GM23248 (cell line): ENCODE measurements around the gene GPRIN1. TPM values are rescaled to one million over a fixed set of nuclear protein-coding genes. Genes with fewer than 3 reads are reported as not detected.
"Not testable (repeated sequence)": the region's sequence is repeated elsewhere in the genome, so short reads cannot be mapped to it uniquely, and the experiment has no call there.

Experiments used
- DNase-seq: peaks from one replicate; pipeline ENCODE4 v3.0.0-alpha.2; 2015
- H2AFZ ChIP-seq: fragments of 200-600 bp; sonication (generic); 2 replicates; pipeline ENCODE4 v1.6.1; 2016; ENCODE audit warnings: antibody characterized with exemption
- H3F3A ChIP-seq: fragments of 200-600 bp; sonication (generic); 2 replicates; pipeline ENCODE4 v1.6.1; 2016; ENCODE audit warnings: mild to moderate bottlenecking, antibody characterized with exemption, mixed run types; ENCODE audit not compliant: insufficient read depth
- H3K27ac ChIP-seq: fragments of 200-600 bp; sonication (generic); 2 replicates; pipeline ENCODE4 v1.5.1; 2016; ENCODE audit warnings: mild to moderate bottlenecking
- H3K27me3 ChIP-seq: fragments of 200-600 bp; sonication (generic); replicated peaks from 2 replicates; pipeline ENCODE4 v1.6.1; 2016; ENCODE audit warnings: mild to moderate bottlenecking; ENCODE audit not compliant: insufficient read depth
- H3K36me3 ChIP-seq: fragments of 200-600 bp; sonication (generic); 2 replicates; pipeline ENCODE4 v1.6.1; 2016; ENCODE audit warnings: low read depth, mild to moderate bottlenecking
- H3K4me1 ChIP-seq: fragments of 200-600 bp; sonication (generic); 2 replicates; pipeline ENCODE4 v1.6.1; 2016; ENCODE audit warnings: mild to moderate bottlenecking; ENCODE audit not compliant: insufficient read depth
- H3K4me2 ChIP-seq: fragments of 200-600 bp; sonication (generic); one replicate; pipeline ENCODE4 v1.6.1; 2016; ENCODE audit warnings: mild to moderate bottlenecking; ENCODE audit not compliant: unreplicated experiment
- H3K4me3 ChIP-seq: fragments of 200-600 bp; sonication (generic); 2 replicates; pipeline ENCODE4 v1.5.1; 2016; ENCODE audit warnings: mild to moderate bottlenecking
- H3K79me2 ChIP-seq: fragments of 200-600 bp; sonication (generic); 2 replicates; pipeline ENCODE4 v1.6.1; 2016; ENCODE audit warnings: mild to moderate bottlenecking; ENCODE audit not compliant: insufficient read depth
- H3K9ac ChIP-seq: fragments of 200-600 bp; sonication (generic); 2 replicates; pipeline ENCODE4 v1.6.1; 2016; ENCODE audit warnings: mild to moderate bottlenecking
- H3K9me2 ChIP-seq: fragments of 200-600 bp; sonication (generic); 2 replicates; pipeline ENCODE4 v1.6.1; 2016; ENCODE audit warnings: mixed run types, mild to moderate bottlenecking, moderate library complexity; ENCODE audit not compliant: insufficient read depth
- H3K9me3 ChIP-seq: fragments of 200-600 bp; sonication (generic); one replicate; pipeline ENCODE4 v1.6.1; 2017; ENCODE audit warnings: low read depth
- H4K20me1 ChIP-seq: fragments of 200-600 bp; sonication (generic); 2 replicates; pipeline ENCODE4 v1.6.0; 2016; ENCODE audit not compliant: insufficient read depth
- EZH2 ChIP-seq: fragments of 200-600 bp; sonication (generic); IDR thresholded peaks from 2 replicates; pipeline ENCODE4 v1.6.1; 2018; ENCODE audit warnings: antibody characterized with exemption, mild to moderate bottlenecking; ENCODE audit not compliant: insufficient read depth, poor library complexity, severe bottlenecking
- EZH2phosphoT487 ChIP-seq: fragments of 200-600 bp; sonication (generic); IDR thresholded peaks from 2 replicates; pipeline ENCODE4 v1.6.1; 2018; ENCODE audit warnings: antibody characterized with exemption, moderate library complexity, mild to moderate bottlenecking, low read depth; ENCODE audit not compliant: insufficient read depth
- WGBS, 2 experiments: methylation state at CpG; one replicate each; pipeline ENCODE4 v1.1.6; 2015 to 2017; ENCODE audit warnings: low lambda C conversion rate in 2 of 2, low coverage in 1 of 2; ENCODE audit errors: missing lambda C conversion rate in 2 of 2; 5-methylcytosine and 5-hydroxymethylcytosine counted together
- in situ Hi-C: fragments of 300-500 bp; cut with MboI; formaldehyde crosslinking; loops from 2 replicates; pipeline ENCODE4 v1.15.0; 2020
- polyA plus RNA-seq: library from polyadenylated mRNA; unstranded; fragments of >200 nt; fragmentation: Nextera tagmentation; extraction: Ambion mirVana; gene quantifications from 2 replicates; pipeline ENCODE4 v1.2.1, GENCODE V29; 2016
- total RNA-seq: library from RNA; depleted of rRNA; stranded (reverse); fragments of >200 nt; shearing (Covaris generic); gene quantifications from 2 replicates; pipeline ENCODE4 v1.2.3, GENCODE V29; 2014

GPRIN1 gene
- total and polyA plus RNA-seq, 2 experiments from 2014 or later = 1.2 to 4.8 TPM

DNA sequence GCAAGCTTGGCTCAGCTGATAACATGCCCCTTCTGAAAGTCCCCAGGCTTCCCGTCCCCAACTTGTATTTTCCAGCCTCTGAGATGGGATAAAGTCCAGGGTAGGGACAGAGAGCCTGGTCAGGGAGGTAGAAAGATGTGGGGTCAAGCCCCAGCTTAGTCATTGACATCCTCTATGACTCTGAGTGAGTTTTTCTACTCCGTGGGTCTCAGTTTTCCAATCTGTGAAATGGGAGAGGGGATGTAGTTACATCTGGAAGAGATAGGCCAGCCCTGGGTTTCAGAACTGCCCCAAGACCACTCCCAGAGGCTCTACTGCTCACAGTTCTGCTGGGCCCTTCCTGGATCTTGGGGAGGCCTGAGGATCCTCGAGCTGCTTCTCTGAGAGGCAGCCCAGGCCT lies 3.1 kb downstream of the GPRIN1 start:
- Histone ChIP-seq H3K79me2 (no peaks in the 10 kb centered on the region), H3K4me2 (no peak overlapping the region), H3K4me1 (no peaks in the 10 kb centered on the region), H3F3A (0 out of 2 replicates have a peak, but pooled peaks cover 4% of the 10 kb centered on the region), H3K36me3 (no peaks in the 10 kb centered on the region), H2AFZ (no peak overlapping the region), H3K9ac (no peak overlapping the region), H4K20me1 (no peaks in the 10 kb centered on the region), H3K9me2 (no peaks in the 10 kb centered on the region), H3K27me3 (no peaks in the 10 kb centered on the region), H3K4me3 (no peak overlapping the region), H3K27ac (no peak overlapping the region), H3K9me3 (no peaks in the 10 kb centered on the region)
- in situ Hi-C loops = no loop called here
- TF ChIP-seq EZH2phosphoT487 (no peak), EZH2 (no peak)
- DNase-seq = no peak
- 84 to 87% methylated on average over 3 of the region's 3 CpGs for WGBS, 2 experiments

DNA sequence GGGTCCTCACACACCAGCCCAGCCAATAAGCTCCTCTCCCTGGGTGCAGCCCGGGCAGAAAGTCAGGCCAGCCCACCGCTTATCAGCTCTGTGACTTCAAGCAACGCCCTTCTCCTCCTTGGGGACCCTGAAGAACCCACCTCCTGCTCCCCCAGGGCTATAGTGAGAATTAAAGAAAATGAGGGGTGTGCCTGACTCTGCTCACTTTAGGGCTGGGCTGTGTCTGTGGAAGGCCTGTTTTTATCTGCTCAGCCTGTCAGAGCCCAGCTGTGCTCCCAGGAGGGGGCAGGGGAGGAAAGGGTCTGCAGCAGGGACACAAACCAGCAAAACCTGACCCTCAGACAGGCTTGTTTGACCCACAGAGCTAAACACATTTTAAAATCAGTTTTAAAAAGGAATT lies 3.9 kb downstream of the GPRIN1 start:
- H2AFZ ChIP-seq = no peak overlapping the region
- in situ Hi-C loops = no loop called here
- WGBS, 2 experiments = 82 to 89% methylated on average over 3 of the region's 3 CpGs

DNA sequence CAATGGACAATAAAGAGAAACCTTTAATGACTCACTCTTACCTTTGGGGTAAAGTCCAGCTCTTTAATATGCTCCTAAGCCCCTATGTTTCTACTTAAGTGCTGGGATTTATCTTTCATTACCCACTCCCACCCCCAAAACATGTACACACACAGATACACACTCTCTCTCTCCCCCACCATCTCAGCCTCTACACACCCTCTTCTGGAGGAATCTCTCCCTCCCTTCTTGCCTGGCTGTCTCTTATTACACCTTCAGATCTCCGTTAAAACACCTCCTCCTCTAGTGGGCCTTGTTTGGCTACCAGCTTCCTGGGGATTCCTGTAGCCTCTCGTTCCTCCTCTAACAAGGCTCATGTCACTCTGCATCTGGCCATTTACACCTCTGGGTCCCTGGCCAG lies 6.9 kb downstream of the GPRIN1 start:
- DNase-seq = no peak
- TF ChIP-seq EZH2phosphoT487 (no peak), EZH2 (no peak)
- no peaks in the 10 kb centered on the region for H4K20me1 ChIP-seq
- H3K4me1 ChIP-seq = no peaks in the 10 kb centered on the region
- no peaks in the 10 kb centered on the region for H3K9me2 ChIP-seq
- WGBS, 2 experiments = 16 to 38% methylated on average over 2 of the region's 2 CpGs
- H3K9me3 ChIP-seq = no peaks in the 10 kb centered on the region
- H3K79me2 ChIP-seq = no peaks in the 10 kb centered on the region
- in situ Hi-C loops = no loop called here
- no peak overlapping the region for H3K4me3 ChIP-seq
- no peak overlapping the region for H3K9ac ChIP-seq
- H3K27me3 ChIP-seq = no peaks in the 10 kb centered on the region
- H2AFZ ChIP-seq = no peak overlapping the region
- H3K36me3 ChIP-seq = no peaks in the 10 kb centered on the region
- no peaks in the 10 kb centered on the region for H3F3A ChIP-seq
- H3K4me2 ChIP-seq = no peak overlapping the region
- no peak overlapping the region for H3K27ac ChIP-seq

More for the DNA sequence above, 3.9 kb downstream of the GPRIN1 start:
- no peaks in the 10 kb centered on the region for H3K36me3 ChIP-seq
- H3K4me1 ChIP-seq = no peaks in the 10 kb centered on the region
- no peak overlapping the region for H3K27ac ChIP-seq
- H3K9me3 ChIP-seq = no peaks in the 10 kb centered on the region
- no peak overlapping the region for H3K4me3 ChIP-seq
- no peaks in the 10 kb centered on the region for H3K79me2 ChIP-seq
- H4K20me1 ChIP-seq = no peaks in the 10 kb centered on the region
- no peak for DNase-seq
- H3K9me2 ChIP-seq = no peaks in the 10 kb centered on the region
- TF ChIP-seq EZH2 (no peak), EZH2phosphoT487 (no peak)
- H3F3A ChIP-seq = 0 out of 2 replicates have a peak, but pooled peaks cover 3% of the 10 kb centered on the region
- no peak overlapping the region for H3K4me2 ChIP-seq
- no peaks in the 10 kb centered on the region for H3K27me3 ChIP-seq
- no peak overlapping the region for H3K9ac ChIP-seq

DNA sequence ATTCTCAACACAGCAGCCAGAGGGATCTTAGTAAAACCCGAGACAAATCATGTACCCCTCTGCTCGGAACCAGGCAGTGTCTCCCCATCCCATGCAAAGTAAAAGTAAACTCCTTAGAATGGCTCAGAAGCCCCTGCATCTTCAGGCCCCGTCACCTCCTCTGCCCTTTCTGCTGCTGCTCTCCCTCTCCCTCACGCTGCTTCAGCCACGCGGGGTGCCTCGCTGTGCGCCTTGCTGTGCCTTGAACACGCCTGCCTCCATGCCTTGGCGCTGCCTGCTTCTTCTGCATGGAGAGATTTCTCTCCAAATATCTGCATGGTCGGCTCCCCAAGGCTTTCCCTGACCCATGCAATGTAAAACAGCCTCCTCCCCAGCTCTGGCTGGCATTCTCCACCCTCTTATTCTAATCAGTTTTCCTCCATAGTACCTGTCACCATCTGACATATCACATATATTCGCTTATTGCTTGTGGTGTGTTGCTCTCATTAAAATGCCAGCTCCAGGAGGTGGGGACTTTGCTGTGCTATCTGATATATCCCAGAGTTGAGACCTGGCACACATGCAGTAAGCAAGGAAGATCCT lies 8.0 kb downstream of the GPRIN1 start:
- no peaks in the 10 kb centered on the region for H4K20me1 ChIP-seq
- H3K27ac ChIP-seq = no peak overlapping the region
- H3F3A ChIP-seq = no peaks in the 10 kb centered on the region
- in situ Hi-C loops = no loop called here
- no peak overlapping the region for H3K4me2 ChIP-seq
- H3K9ac ChIP-seq = no peak overlapping the region
- H2AFZ ChIP-seq = no peak overlapping the region
- no peaks in the 10 kb centered on the region for H3K79me2 ChIP-seq
- no peaks in the 10 kb centered on the region for H3K9me2 ChIP-seq
- no peak for TF ChIP-seq EZH2
- TF ChIP-seq EZH2phosphoT487 = no peak
- H3K9me3 ChIP-seq = no peaks in the 10 kb centered on the region
- H3K4me1 ChIP-seq = no peaks in the 10 kb centered on the region
- 84 to 92% methylated on average over 12 of the region's 12 CpGs for WGBS, 2 experiments
- H3K27me3 ChIP-seq = no peaks in the 10 kb centered on the region
- no peak overlapping the region for H3K4me3 ChIP-seq
- no peak for DNase-seq
- no peaks in the 10 kb centered on the region for H3K36me3 ChIP-seq

DNA sequence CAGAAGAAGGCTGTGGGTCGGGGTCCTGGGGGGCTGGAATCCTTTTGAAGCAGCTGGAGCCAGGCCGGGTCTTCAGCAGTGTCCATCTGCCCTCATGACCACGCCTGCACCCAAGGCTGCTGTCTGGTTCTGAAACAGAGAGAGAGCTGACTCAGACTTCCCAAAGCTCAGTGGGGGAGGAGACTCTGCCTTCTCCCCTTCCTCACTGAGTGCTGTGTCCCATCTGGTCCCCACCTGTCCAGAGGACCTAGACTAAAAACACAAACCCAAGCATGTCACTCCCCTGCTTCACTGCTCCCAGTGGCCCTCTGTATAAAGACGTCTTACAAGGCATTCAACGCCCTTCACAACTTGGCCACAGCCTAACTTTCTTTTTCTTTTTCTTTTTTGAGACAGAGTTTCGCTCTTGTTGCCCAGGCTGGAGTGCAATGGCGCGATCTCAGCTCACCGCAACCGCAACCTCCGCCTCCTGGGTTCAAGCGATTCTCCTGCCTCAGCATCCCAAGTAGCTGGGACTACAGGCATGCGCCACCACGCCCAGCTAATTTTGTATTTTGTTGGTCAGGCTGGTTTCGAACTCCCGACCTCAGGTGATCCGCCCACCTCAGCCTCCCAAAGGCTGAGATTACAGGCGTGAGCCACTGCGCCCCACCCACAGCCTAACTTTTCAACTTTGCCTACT lies 10.1 kb downstream of the GPRIN1 start:
- H3F3A ChIP-seq, H3K4me2 ChIP-seq, H3K9me2 ChIP-seq, H2AFZ ChIP-seq, H3K27me3 ChIP-seq, in situ Hi-C loops, H3K79me2 ChIP-seq, H3K4me3 ChIP-seq, H3K9ac ChIP-seq, H3K4me1 ChIP-seq, H3K9me3 ChIP-seq, H3K27ac ChIP-seq, H4K20me1 ChIP-seq, H3K36me3 ChIP-seq: not testable (repeated sequence)
- peak; percentile 21 for DNase-seq
- 73 to 74% methylated on average over 19 of the region's 19 CpGs for WGBS, 2 experiments
